OCI-LY7 (cell line): ENCODE measurements around the gene MEIS2.

Experiments
- EZH2phosphoT487 ChIP-seq: fragments of 200-600 bp; sonication (generic); IDR thresholded peaks from 2 replicates; pipeline ENCODE4 v1.6.1; 2018; ENCODE audit warnings: low read depth, borderline replicate concordance, mild to moderate bottlenecking, mixed run types, antibody characterized with exemption, low read length, moderate library complexity, mixed read lengths
- TF ChIP-seq, protein P1 (sequence below): fragments of 200-600 bp; sonication (generic); conservative IDR thresholded peaks from 2 replicates; pipeline ENCODE4 v1.5.1; 2014; ENCODE audit warnings: mild to moderate bottlenecking, antibody characterized with exemption, low read length, moderate library complexity, mixed read lengths

DNA sequence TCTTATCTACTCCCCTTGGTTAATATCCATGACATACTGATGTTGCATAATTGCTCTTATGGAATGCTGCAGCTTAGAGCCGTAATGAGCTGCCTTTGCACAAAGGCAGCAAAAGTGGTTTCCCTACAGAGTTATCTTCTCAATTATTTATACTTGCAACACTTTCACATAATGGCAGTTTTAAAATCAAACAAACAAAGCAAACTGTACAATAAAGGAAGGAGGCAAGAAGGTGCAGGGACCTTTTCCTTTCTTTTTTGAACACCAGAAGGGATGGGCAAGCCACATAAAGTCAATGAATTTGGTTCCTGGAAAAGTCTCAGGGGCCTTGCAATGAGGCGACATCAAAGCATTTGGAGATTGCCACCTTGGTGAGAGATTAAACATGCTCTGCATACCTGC is 188.0 kb downstream of the MEIS2 start:
- TF ChIP-seq, protein P1, sequence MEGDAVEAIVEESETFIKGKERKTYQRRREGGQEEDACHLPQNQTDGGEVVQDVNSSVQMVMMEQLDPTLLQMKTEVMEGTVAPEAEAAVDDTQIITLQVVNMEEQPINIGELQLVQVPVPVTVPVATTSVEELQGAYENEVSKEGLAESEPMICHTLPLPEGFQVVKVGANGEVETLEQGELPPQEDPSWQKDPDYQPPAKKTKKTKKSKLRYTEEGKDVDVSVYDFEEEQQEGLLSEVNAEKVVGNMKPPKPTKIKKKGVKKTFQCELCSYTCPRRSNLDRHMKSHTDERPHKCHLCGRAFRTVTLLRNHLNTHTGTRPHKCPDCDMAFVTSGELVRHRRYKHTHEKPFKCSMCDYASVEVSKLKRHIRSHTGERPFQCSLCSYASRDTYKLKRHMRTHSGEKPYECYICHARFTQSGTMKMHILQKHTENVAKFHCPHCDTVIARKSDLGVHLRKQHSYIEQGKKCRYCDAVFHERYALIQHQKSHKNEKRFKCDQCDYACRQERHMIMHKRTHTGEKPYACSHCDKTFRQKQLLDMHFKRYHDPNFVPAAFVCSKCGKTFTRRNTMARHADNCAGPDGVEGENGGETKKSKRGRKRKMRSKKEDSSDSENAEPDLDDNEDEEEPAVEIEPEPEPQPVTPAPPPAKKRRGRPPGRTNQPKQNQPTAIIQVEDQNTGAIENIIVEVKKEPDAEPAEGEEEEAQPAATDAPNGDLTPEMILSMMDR: no peak
- no peak for TF ChIP-seq EZH2phosphoT487
